Natural killer cell treated with Interleukin-12 subunit alpha and Interleukin-12 subunit beta and Interleukin-15 and Interleukin-18, amount 100 ng/mL, for 72 hours (primary cell): ENCODE results near the gene KLHL36. TPM values are rescaled to one million over a fixed set of nuclear protein-coding genes. Genes with fewer than 3 reads are reported as not detected.
"Not testable (repeated sequence)": the region's sequence is repeated elsewhere in the genome, so short reads cannot be mapped to it uniquely, and the experiment has no call there.

Source experiments
- ATAC-seq, 2 donors: fragments of 150-1000 bp; cut with Tn5 transposase in 1 of 2; sonication (Bioruptor Pico), chemical (Tn5 transposase) in 1 of 2; 2 replicates each; pipeline ENCODE4 v1.10.0; 2021
- DNase-seq: peaks from one replicate; pipeline ENCODE4 v3.0.0; 2022; ENCODE audit warnings: low spot score
- H3K27ac Mint-ChIP-seq, 2 donors: 1 replicate in 1 of 2; 2 replicates in 1 of 2; pipeline ENCODE4 v1.8.0; 2022; ENCODE audit warnings: mixed read lengths in 2 of 2, mild to moderate bottlenecking in 1 of 2, moderate library complexity in 1 of 2
- H3K27me3 Mint-ChIP-seq, 2 donors: 1 replicate in 1 of 2; 2 replicates in 1 of 2; pipeline ENCODE4 v1.8.0; 2022; ENCODE audit warnings: mixed read lengths in 2 of 2
- H3K36me3 Mint-ChIP-seq: one replicate; pipeline ENCODE4 v1.8.0; 2022; ENCODE audit warnings: mixed read lengths
- H3K4me1 Mint-ChIP-seq, 2 donors: 1 replicate in 1 of 2; 2 replicates in 1 of 2; pipeline ENCODE4 v1.8.0; 2022; ENCODE audit warnings: low read depth in 2 of 2, mixed read lengths in 2 of 2, mild to moderate bottlenecking in 1 of 2
- H3K4me3 Mint-ChIP-seq: one replicate; pipeline ENCODE4 v1.8.0; 2022; ENCODE audit warnings: mixed read lengths
- H3K9me3 Mint-ChIP-seq: 2 replicates; pipeline ENCODE4 v1.8.0; 2022; ENCODE audit warnings: mixed read lengths
- total RNA-seq, 2 donors: library from RNA; stranded (reverse); gene quantifications; one replicate each; pipeline ENCODE4 v1.2.3, GENCODE V29; 2022

The KLHL36 gene
- total RNA-seq, 2 donors from 2014 or later, result 35.9 to 48.6 TPM

GRCh38 chr16:84675884-84676283, 27.6 kb downstream of the KLHL36 start:
- H3K4me1 Mint-ChIP-seq, result peaks cover 0 to 4% of the 10 kb centered on the region in 2 donors
- no peaks in the 10 kb centered on the region for H3K9me3 Mint-ChIP-seq
- ATAC-seq, result no peak
- H3K4me3 Mint-ChIP-seq, result no peak overlapping the region
- no peak overlapping the region for H3K27ac Mint-ChIP-seq
- peaks cover 12% of the 10 kb centered on the region in 2 donors for H3K27me3 Mint-ChIP-seq
- no peak for DNase-seq
- H3K36me3 Mint-ChIP-seq, result no peaks in the 10 kb centered on the region

- Mint-ChIP-seq H3K9me3 (no peaks in the 10 kb centered on the region), H3K4me1 (peaks cover 0 to under 1% of the 10 kb centered on the region in 2 donors), H3K27me3 (peaks cover 13 to 14% of the 10 kb centered on the region in 2 donors), H3K36me3 (no peaks in the 10 kb centered on the region), H3K4me3 (no peak overlapping the region), H3K27ac (no peak overlapping the region)
- ATAC-seq, result no peak
- DNase-seq, result no peak
Measured at GRCh38 chr16:84677017-84677803, 28.9 kb downstream of the KLHL36 start.

- Mint-ChIP-seq H3K9me3 (no peaks in the 10 kb centered on the region), H3K27ac (no peak overlapping the region), H3K4me1 (no peaks in the 10 kb centered on the region), H3K27me3 (peaks cover 13 to 14% of the 10 kb centered on the region in 2 donors), H3K36me3 (no peaks in the 10 kb centered on the region), H3K4me3 (no peak overlapping the region)
- ATAC-seq (no peak), DNase-seq (no peak)
Measured at GRCh38 chr16:84677849-84678248, 29.5 kb downstream of the KLHL36 start.

GRCh38 chr16:84678541-84678940, 30.2 kb downstream of the KLHL36 start:
- Mint-ChIP-seq H3K4me3 (no peak overlapping the region), H3K4me1 (no peaks in the 10 kb centered on the region), H3K36me3 (no peaks in the 10 kb centered on the region), H3K27me3 (peaks cover 13 to 14% of the 10 kb centered on the region in 2 donors), H3K9me3 (no peaks in the 10 kb centered on the region), H3K27ac (no peak overlapping the region)
- no peak for DNase-seq
- ATAC-seq, result no peak

GRCh38 chr16:84680165-84680842, 32.0 kb downstream of the KLHL36 start:
- H3K4me3 Mint-ChIP-seq, result no peak overlapping the region

GRCh38 chr16:84680843-84681629, 32.7 kb downstream of the KLHL36 start:
- Mint-ChIP-seq H3K9me3 (no peaks in the 10 kb centered on the region), H3K27me3 (peaks cover 23 to 25% of the 10 kb centered on the region in 2 donors), H3K36me3 (no peaks in the 10 kb centered on the region), H3K4me3 (no peak overlapping the region), H3K4me1 (no peaks in the 10 kb centered on the region), H3K27ac (no peak overlapping the region)
- ATAC-seq (no peak), DNase-seq (no peak)

More at GRCh38 chr16:84680165-84680842, 32.0 kb downstream of the KLHL36 start:
- ATAC-seq (no peak), DNase-seq (no peak)
- H3K27me3 Mint-ChIP-seq, result peaks cover 23 to 25% of the 10 kb centered on the region in 2 donors
- no peaks in the 10 kb centered on the region for H3K4me1 Mint-ChIP-seq
- no peaks in the 10 kb centered on the region for H3K36me3 Mint-ChIP-seq
- H3K27ac Mint-ChIP-seq, result no peak overlapping the region
- no peaks in the 10 kb centered on the region for H3K9me3 Mint-ChIP-seq

GRCh38 chr16:84683691-84684591, 35.6 kb downstream of the KLHL36 start:
- no peak overlapping the region for H3K4me3 Mint-ChIP-seq

GRCh38 chr16:84684592-84684965, 36.3 kb downstream of the KLHL36 start:
- peaks cover 25 to 32% of the 10 kb centered on the region in 2 donors for H3K27me3 Mint-ChIP-seq
- H3K4me3 Mint-ChIP-seq, result no peak overlapping the region
- no peak overlapping the region for H3K27ac Mint-ChIP-seq
- H3K4me1 Mint-ChIP-seq, result no peaks in the 10 kb centered on the region
- no peak for ATAC-seq
- H3K36me3 Mint-ChIP-seq, result no peaks in the 10 kb centered on the region
- DNase-seq, result no peak
- no peaks in the 10 kb centered on the region for H3K9me3 Mint-ChIP-seq

More at GRCh38 chr16:84683691-84684591, 35.6 kb downstream of the KLHL36 start:
- H3K9me3 Mint-ChIP-seq, result no peaks in the 10 kb centered on the region
- no peak overlapping the region for H3K27ac Mint-ChIP-seq
- H3K36me3 Mint-ChIP-seq, result no peaks in the 10 kb centered on the region
- no peaks in the 10 kb centered on the region for H3K4me1 Mint-ChIP-seq
- DNase-seq, result no peak
- H3K27me3 Mint-ChIP-seq, result peaks cover 23 to 29% of the 10 kb centered on the region in 2 donors
- no peak for ATAC-seq

- Mint-ChIP-seq H3K27me3 (peaks cover 25 to 34% of the 10 kb centered on the region in 2 donors), H3K4me3 (no peak overlapping the region)
Measured at GRCh38 chr16:84685210-84685609, 36.9 kb downstream of the KLHL36 start.

GRCh38 chr16:84686707-84687298, 38.5 kb downstream of the KLHL36 start:
- H3K27ac Mint-ChIP-seq, result no peak overlapping the region
- H3K27me3 Mint-ChIP-seq, result peaks cover 21 to 27% of the 10 kb centered on the region in 2 donors
- H3K4me1 Mint-ChIP-seq, result no peaks in the 10 kb centered on the region
- ATAC-seq, result peak in 1 of 2 donors; percentile 9
- no peak overlapping the region for H3K4me3 Mint-ChIP-seq
- H3K36me3 Mint-ChIP-seq, result no peaks in the 10 kb centered on the region
- no peak for DNase-seq
- H3K9me3 Mint-ChIP-seq, result no peaks in the 10 kb centered on the region

More at GRCh38 chr16:84685210-84685609, 36.9 kb downstream of the KLHL36 start:
- DNase-seq (no peak), ATAC-seq (no peak)
- no peak overlapping the region for H3K27ac Mint-ChIP-seq
- no peaks in the 10 kb centered on the region for H3K9me3 Mint-ChIP-seq
- no peaks in the 10 kb centered on the region for H3K36me3 Mint-ChIP-seq
- H3K4me1 Mint-ChIP-seq, result no peaks in the 10 kb centered on the region

- DNase-seq, result no peak
- Mint-ChIP-seq H3K4me1 (peaks cover 4 to 5% of the 10 kb centered on the region in 2 donors), H3K4me3 (no peak overlapping the region), H3K36me3 (no peaks in the 10 kb centered on the region), H3K9me3 (no peaks in the 10 kb centered on the region), H3K27ac (no peak overlapping the region), H3K27me3 (peaks cover 21 to 27% of the 10 kb centered on the region in 2 donors)
- ATAC-seq, result peak in 1 of 2 donors; percentile 13
Measured at GRCh38 chr16:84687715-84688114, 39.4 kb downstream of the KLHL36 start.

- H3K36me3 Mint-ChIP-seq, DNase-seq, H3K27ac Mint-ChIP-seq, H3K4me3 Mint-ChIP-seq, H3K9me3 Mint-ChIP-seq, H3K4me1 Mint-ChIP-seq, ATAC-seq: not testable (repeated sequence)
- H3K27me3 Mint-ChIP-seq, result peaks cover 21 to 27% of the 10 kb centered on the region in 2 donors
Measured at GRCh38 chr16:84688163-84688562, 39.9 kb downstream of the KLHL36 start.
